SK-N-SH treated with all-trans-retinoic acid at 6 μM for 48 hours (cell line): ENCODE measurements around the gene ZNF474.
A peak's percentile ranks its signal among the peaks of the same experiment; 100 is the strongest.

Experiments
- ATAC-seq: fragments of 200-7000 bp; cut with Tn5 transposase; 3 replicates; pipeline ENCODE4 v1.9.1; 2020; ENCODE audit warnings: mild to moderate bottlenecking, moderate library complexity
- ARNTL ChIP-seq: fragments of 450-650 bp; formaldehyde crosslinking; IDR thresholded peaks from 2 replicates; pipeline ENCODE4 v1.5.0; 2020; ENCODE audit warnings: low read depth, mild to moderate bottlenecking, moderate library complexity, borderline replicate concordance
- BACH2 ChIP-seq: fragments of 250-450 bp; sonication (Bioruptor Pico); IDR thresholded peaks from 2 replicates; pipeline ENCODE4 v1.9.0; 2021; ENCODE audit warnings: mild to moderate bottlenecking, borderline replicate concordance
- CREB5 ChIP-seq: fragments of 250-450 bp; sonication (Bioruptor Pico); IDR thresholded peaks from 2 replicates; pipeline ENCODE4 v1.5.1; 2020; ENCODE audit warnings: low read depth, mild to moderate bottlenecking, moderate library complexity
- CSRNP3 ChIP-seq: fragments of 250-450 bp; sonication (Bioruptor Pico); IDR thresholded peaks from 2 replicates; pipeline ENCODE4 v1.5.1; 2021; ENCODE audit warnings: mild to moderate bottlenecking, moderate library complexity
- ESRRG ChIP-seq: fragments of 250-450 bp; sonication (Bioruptor Pico); IDR thresholded peaks from 2 replicates; pipeline ENCODE4 v1.6.1; 2021; ENCODE audit warnings: mild to moderate bottlenecking
- GLIS3 ChIP-seq: fragments of 250-450 bp; sonication (Bioruptor Pico); IDR thresholded peaks from 2 replicates; pipeline ENCODE4 v1.5.0; 2020; ENCODE audit warnings: mild to moderate bottlenecking, moderate library complexity
- ISL1 ChIP-seq: fragments of 250-450 bp; sonication (Bioruptor Pico); IDR thresholded peaks from 2 replicates; pipeline ENCODE4 v2.1.2; 2022; ENCODE audit warnings: mild to moderate bottlenecking, moderate library complexity
- OSR1 ChIP-seq: fragments of 250-450 bp; sonication (Bioruptor Pico); IDR thresholded peaks from 2 replicates; pipeline ENCODE4 v1.8.0; 2022; ENCODE audit warnings: moderate library complexity, mild to moderate bottlenecking, inconsistent platforms
- PATZ1 ChIP-seq: fragments of 250-450 bp; sonication (Bioruptor Pico); IDR thresholded peaks from 2 replicates; pipeline ENCODE4 v1.8.0; 2020; ENCODE audit warnings: mild to moderate bottlenecking, moderate library complexity, borderline replicate concordance
- PPARA ChIP-seq: fragments of 250-450 bp; sonication (Bioruptor Pico); IDR thresholded peaks from 2 replicates; pipeline ENCODE4 v1.5.0; 2020; ENCODE audit warnings: mild to moderate bottlenecking, borderline replicate concordance
- RARB ChIP-seq: fragments of 250-450 bp; sonication (Bioruptor Pico); IDR thresholded peaks from 2 replicates; pipeline ENCODE4 v1.8.0; 2021; ENCODE audit warnings: mild to moderate bottlenecking, moderate library complexity
- SNAI2 ChIP-seq: fragments of 250-450 bp; sonication (Bioruptor Pico); IDR thresholded peaks from 2 replicates; pipeline ENCODE4 v1.5.0; 2020; ENCODE audit warnings: mild to moderate bottlenecking, moderate library complexity
- TCF4 ChIP-seq: fragments of 250-450 bp; sonication (Bioruptor Pico); IDR thresholded peaks from 2 replicates; pipeline ENCODE4 v1.8.0; 2021; ENCODE audit warnings: mild to moderate bottlenecking, moderate library complexity, borderline replicate concordance
- TOX ChIP-seq: fragments of 250-450 bp; sonication (Bioruptor Pico); IDR thresholded peaks from 2 replicates; pipeline ENCODE4 v1.8.0; 2021; ENCODE audit warnings: mild to moderate bottlenecking, moderate library complexity, borderline replicate concordance
- TSHZ2 ChIP-seq: fragments of 250-450 bp; sonication (Bioruptor Pico); IDR thresholded peaks from 2 replicates; pipeline ENCODE4 v1.5.0; 2020; ENCODE audit warnings: mild to moderate bottlenecking, moderate library complexity
- ZC3H10 ChIP-seq: fragments of 250-450 bp; sonication (Bioruptor Pico); IDR thresholded peaks from 2 replicates; pipeline ENCODE4 v1.5.1; 2021; ENCODE audit warnings: mild to moderate bottlenecking, moderate library complexity
- ZFP3 ChIP-seq: fragments of 250-450 bp; sonication (Bioruptor Pico); IDR thresholded peaks from 2 replicates; pipeline ENCODE4 v1.5.0; 2020; ENCODE audit warnings: mild to moderate bottlenecking, moderate library complexity
- ZFP30 ChIP-seq: fragments of 450-650 bp; formaldehyde crosslinking; IDR thresholded peaks from 2 replicates; pipeline ENCODE4 v1.5.0; 2022; ENCODE audit warnings: mild to moderate bottlenecking, moderate library complexity
- ZNF565 ChIP-seq: fragments of 450-650 bp; formaldehyde crosslinking; conservative IDR thresholded peaks from 2 replicates; pipeline ENCODE4 v1.5.0; 2020; ENCODE audit warnings: low read depth, mild to moderate bottlenecking, moderate library complexity
- ZNF70 ChIP-seq: fragments of 450-650 bp; formaldehyde crosslinking; IDR thresholded peaks from 2 replicates; pipeline ENCODE4 v1.5.0; 2020; ENCODE audit warnings: mild to moderate bottlenecking, moderate library complexity
- ZNF8 ChIP-seq: fragments of 450-650 bp; formaldehyde crosslinking; IDR thresholded peaks from 2 replicates; pipeline ENCODE4 v1.5.0; 2020; ENCODE audit warnings: mild to moderate bottlenecking, moderate library complexity

ZNF474 gene

GRCh38 chr5:122169350-122170103 lies 40.2 kb downstream of the ZNF474 start:
- ATAC-seq, result no peak
- no peak for TF ChIP-seq SNAI2
- TF ChIP-seq ARNTL, result no peak
- no peak for TF ChIP-seq ZNF70 (CRISPR knock-in tag)
- no peak for TF ChIP-seq TCF4 (CRISPR knock-in tag)
- TF ChIP-seq OSR1 (CRISPR knock-in tag), result no peak
- no peak for TF ChIP-seq BACH2 (CRISPR knock-in tag)
- no peak for TF ChIP-seq GLIS3 (CRISPR knock-in tag)
- no peak for TF ChIP-seq ZNF565 (CRISPR knock-in tag)
- TF ChIP-seq ZFP3 (CRISPR knock-in tag), result no peak
- no peak for TF ChIP-seq CREB5 (CRISPR knock-in tag)
- no peak for TF ChIP-seq RARB

GRCh38 chr5:122170620-122171019 lies 41.3 kb downstream of the ZNF474 start:
- 0 out of 3 replicates have a peak, but pooled peaks have one; percentile 44 for ATAC-seq
- no peak for TF ChIP-seq BACH2 (CRISPR knock-in tag)
- no peak for TF ChIP-seq PPARA (CRISPR knock-in tag)
- no peak for TF ChIP-seq ESRRG (CRISPR knock-in tag)
- TF ChIP-seq ZFP30 (CRISPR knock-in tag), result no peak
- TF ChIP-seq ARNTL, result no peak
- no peak for TF ChIP-seq ISL1 (CRISPR knock-in tag)
- TF ChIP-seq TOX (CRISPR knock-in tag), result no peak
- TF ChIP-seq ZC3H10 (CRISPR knock-in tag), result no peak
- no peak for TF ChIP-seq PATZ1 (CRISPR knock-in tag)
- TF ChIP-seq ZFP3 (CRISPR knock-in tag), result no peak
- TF ChIP-seq GLIS3 (CRISPR knock-in tag), result no peak
- no peak for TF ChIP-seq CSRNP3 (CRISPR knock-in tag)
- TF ChIP-seq TSHZ2, result no peak
- no peak for TF ChIP-seq SNAI2

- TF ChIP-seq PATZ1 (CRISPR knock-in tag) (no peak), ZFP3 (CRISPR knock-in tag) (no peak), ZFP30 (CRISPR knock-in tag) (no peak), GLIS3 (CRISPR knock-in tag) (no peak), ZNF565 (CRISPR knock-in tag) (no peak), ARNTL (no peak), ISL1 (CRISPR knock-in tag) (no peak), CSRNP3 (CRISPR knock-in tag) (no peak), ZNF8 (CRISPR knock-in tag) (no peak), TOX (CRISPR knock-in tag) (no peak), ZC3H10 (CRISPR knock-in tag) (no peak), RARB (no peak), TCF4 (CRISPR knock-in tag) (no peak), BACH2 (CRISPR knock-in tag) (no peak), ZNF70 (CRISPR knock-in tag) (no peak)
- no peak for ATAC-seq
Observed at GRCh38 chr5:122172207-122172606, 42.9 kb downstream of the ZNF474 start.
